T-helper 1 cell (primary cell): ENCODE measurements around the gene CBX6.

Experiments used
- DNase-seq, 5 donors: peaks; one replicate each; pipeline ENCODE4 v3.0.0-alpha.2; 2012 to 2020

CBX6 gene

GRCh38 chr22:38873469-38874411, 1.7 kb upstream of the CBX6 start:
- peak in 3 of 5 donors; percentile 24 to 73 (median 26) for DNase-seq

DNA sequence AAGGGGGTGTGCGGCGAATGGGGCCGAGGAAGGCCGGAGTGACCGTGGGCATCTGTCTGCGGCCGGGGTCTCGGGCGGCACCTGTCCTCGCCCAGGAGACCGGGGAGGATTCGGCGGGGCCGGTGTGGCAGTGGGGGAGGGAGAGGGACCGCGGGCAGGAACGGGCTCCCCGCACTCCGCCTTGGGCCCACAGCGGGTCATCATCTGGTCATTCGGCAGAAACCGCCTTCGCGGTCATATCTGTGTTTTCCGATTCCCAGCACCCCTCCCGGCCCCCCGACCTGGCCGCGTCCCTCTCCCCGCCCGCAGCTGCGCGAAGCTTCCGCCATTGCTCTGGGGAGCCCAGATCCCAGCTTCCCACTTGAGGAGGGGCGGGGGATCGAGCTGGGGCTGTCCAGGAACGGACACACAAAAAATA, 824 bp upstream of the CBX6 start:
- DNase-seq: no peak

- peak in 2 of 5 donors; percentile 23 to 27 for DNase-seq
Measured at GRCh38 chr22:38871360-38872171, 450 bp downstream of the CBX6 start.

- no peak for DNase-seq
Measured at GRCh38 chr22:38870791-38871359, 1.1 kb downstream of the CBX6 start.

GRCh38 chr22:38870312-38870741, 1.7 kb downstream of the CBX6 start:
- DNase-seq: peak; percentile 64 to 83 (median 77)

DNA sequence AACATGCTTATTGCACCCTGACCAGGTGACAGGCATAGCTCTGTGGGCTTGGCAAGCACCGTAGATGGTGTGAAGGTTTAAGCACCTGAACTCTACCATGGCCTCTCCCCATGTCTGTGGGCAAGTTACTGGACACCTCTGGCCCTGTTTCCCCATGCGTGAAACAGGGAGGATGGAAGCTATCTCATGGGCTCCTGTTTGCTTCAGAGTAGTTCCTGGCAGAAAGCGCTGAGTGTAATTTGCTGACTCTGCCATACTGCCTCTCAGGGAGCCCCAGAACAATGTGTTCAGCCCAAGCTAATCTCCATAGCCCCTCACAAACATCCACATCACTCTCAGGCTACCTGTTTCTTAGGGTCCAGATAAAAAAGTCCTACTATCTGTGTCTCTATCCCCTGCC, 2.4 kb downstream of the CBX6 start:
- no peak for DNase-seq

DNA sequence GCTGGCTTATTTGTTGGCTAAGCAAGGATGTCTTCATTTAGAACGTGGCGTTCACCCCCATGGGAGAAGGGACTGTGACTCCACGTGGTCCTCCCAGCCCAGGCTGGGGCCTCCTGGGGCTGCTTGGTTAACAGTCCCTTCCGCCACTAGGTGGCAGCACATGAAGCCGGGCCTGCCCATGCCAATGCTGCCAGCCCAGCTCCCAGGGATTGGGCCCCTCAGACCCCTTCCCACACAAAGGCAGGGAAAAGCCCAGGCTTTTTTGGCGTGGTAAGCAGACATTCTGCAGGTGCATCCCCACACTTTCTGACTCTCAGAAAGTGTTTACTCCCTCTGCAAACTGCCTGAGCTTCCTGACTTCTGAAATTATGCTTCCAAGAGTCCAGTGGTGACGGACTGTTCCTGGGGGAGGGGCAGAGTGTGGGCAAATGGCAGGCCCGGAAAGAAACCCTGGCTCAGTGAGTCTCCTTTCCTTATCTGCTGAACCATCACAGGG, 3.1 kb downstream of the CBX6 start:
- DNase-seq: peak; percentile 65 to 80 (median 74)

DNA sequence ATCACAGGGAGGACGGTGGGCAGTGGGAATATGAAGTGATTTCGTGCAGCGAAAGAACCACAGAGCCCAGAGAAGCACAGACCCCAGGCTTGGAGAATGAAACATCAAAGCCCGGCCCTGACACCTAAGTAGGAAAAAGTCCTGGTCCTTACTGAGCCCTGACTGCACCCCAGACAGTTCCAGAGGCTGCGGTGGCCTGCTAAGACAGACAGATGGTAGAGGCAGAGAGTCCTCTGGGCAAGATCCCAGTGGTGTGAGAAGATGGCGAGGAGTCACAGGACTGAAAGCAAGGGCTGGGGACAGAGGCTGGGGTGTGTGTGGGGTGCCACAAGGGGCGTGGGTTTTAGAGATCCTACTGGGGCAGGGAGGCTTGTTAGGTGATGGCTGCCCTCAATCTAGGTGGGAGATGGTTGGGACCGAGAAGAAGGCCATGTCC, 3.7 kb downstream of the CBX6 start:
- no peak for DNase-seq

GRCh38 chr22:38867471-38868285, 4.3 kb downstream of the CBX6 start:
- DNase-seq: no peak

GRCh38 chr22:38867124-38867455, 4.9 kb downstream of the CBX6 start:
- DNase-seq: no peak

DNA sequence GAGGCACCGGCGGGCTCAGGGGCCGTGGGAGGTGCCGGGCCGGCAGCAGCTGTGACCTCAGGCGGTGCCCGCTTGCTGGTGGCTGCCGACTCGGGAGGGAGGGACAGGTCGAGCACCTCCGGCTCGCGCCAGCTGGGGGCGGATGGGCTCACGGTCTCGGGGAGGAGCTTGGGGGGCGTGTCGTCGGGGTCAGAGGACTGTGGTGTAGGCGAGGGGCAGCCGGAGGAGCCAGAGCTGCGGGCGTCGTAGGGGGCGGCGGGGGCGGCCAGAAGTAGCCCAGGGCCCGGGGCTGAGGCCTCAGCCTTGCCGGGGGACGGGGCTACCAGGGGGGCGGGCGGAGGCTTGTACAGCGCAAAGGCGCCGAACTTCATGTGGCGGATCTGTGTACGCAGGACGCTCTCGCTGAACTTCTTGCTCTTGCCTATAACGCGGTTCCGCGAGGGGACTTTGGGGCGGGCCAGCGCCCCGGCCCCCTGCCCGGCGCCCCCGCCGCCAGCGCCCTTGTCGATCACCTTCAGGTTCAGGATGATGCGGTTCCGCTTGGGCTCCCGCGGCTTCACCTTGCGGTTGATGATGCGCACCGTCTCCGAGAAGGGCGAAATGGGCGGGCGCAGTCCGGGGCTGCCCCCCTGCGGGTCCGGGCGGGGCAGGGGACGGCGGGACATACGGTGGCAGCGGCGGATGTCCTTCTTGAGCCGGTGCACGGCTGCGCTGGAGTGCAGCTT, 5.5 kb downstream of the CBX6 start:
- DNase-seq: no peak

- no peak for DNase-seq
Measured at GRCh38 chr22:38866024-38866398, 6.0 kb downstream of the CBX6 start.

DNA sequence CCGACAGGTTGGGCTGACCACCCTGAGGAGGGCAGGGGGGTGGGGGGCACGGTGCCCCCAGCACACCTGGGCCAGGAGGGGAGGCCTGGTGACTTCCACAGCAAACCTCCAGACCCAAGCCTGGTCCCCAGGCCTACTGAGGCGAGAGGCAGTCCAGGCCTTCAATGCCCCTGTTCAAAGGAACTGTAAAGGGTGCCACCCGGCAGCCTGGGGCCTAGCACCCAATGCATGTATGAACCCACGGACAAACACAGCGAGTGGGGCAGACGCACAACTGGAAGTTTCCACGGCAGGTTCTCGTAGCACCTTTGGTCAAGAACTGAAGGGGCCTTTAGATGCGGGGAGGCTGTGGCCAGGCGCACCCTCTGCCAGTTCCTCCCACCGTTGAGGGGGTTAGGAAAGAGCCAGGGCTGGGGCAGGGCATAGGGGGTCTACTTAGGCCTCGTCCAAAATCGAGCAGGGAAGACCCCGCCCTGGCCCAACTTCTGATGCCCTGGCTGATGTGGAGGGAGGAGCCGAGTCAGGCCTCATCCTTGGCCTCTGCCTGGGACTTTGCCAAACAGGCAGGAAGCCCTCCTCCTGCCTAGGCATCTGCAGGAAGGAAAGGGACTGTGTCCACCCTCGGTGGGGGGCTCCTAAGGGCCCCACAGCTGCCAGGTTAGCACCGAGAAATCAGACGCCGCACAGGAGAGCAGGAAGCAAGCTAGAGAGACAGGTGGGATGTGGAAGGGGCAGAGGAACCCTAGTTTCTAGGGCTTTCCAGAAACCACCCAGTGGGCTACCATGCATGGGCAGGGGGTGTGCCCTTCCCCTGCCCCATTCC, 6.6 kb downstream of the CBX6 start:
- DNase-seq: no peak

DNA sequence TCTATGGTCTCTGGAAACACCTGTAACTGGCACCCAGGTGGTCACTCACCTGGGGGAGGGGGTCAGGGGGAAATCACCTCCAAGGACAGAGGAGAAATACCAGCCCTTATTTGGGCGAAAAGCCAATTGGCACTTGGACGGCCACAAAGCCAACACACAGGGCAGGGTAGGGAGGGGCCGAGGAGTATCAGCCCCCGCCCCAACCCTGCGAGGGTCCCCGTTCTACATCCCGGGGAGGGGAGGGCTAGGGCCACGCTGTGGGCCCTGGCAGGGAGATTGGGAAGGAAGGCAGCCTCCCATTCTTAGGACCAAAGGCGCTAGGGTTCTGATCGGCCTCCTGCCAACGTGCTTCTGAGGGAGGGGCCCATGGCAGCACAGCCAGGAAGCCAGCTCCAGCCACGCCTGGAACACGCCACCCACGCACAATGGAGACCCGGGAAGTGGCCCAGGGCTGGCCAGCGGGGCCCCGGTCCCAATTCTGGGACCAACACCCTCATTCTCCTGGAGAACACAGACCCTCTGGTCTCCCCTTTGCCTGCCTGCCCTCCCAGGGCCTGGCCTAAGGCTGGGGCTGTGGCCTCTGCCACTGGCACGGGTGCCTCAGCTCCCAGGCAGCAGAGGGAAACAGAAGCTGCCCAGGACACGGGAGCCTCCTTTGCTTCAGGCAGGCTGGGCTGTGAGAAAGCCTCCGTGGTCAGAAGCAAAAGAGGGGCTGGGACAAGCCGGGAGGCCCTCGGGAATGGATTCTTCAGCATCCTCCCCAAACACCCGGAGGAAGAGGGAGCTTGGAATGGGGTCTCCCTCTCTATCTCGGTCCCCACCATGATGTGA, 7.4 kb downstream of the CBX6 start:
- no peak for DNase-seq

GRCh38 chr22:38863531-38864131, 8.4 kb downstream of the CBX6 start:
- no peak for DNase-seq

GRCh38 chr22:38862375-38863329, 9.4 kb downstream of the CBX6 start:
- DNase-seq: no peak

- no peak for DNase-seq
Measured at GRCh38 chr22:38861927-38862326, 10.1 kb downstream of the CBX6 start.
